Brain microvascular endothelial cell (primary cell): ENCODE results near the gene TMPRSS5.
A peak's percentile ranks its signal among the peaks of the same experiment; 100 is the strongest.

Experiments used
- DNase-seq: peaks from one replicate; pipeline ENCODE4 v3.0.0-alpha.2; 2020
- H3K27ac ChIP-seq: fragments of 250-450 bp; sonication (Bioruptor Pico); 2 replicates; pipeline ENCODE4 v1.5.1; 2020; ENCODE audit warnings: mild to moderate bottlenecking, moderate library complexity
- H3K27me3 ChIP-seq: fragments of 250-450 bp; sonication (Bioruptor Pico); replicated peaks from 2 replicates; pipeline ENCODE4 v1.5.1; 2020; ENCODE audit warnings: mild to moderate bottlenecking
- H3K36me3 ChIP-seq: fragments of 250-450 bp; sonication (Bioruptor Pico); replicated peaks from 2 replicates; pipeline ENCODE4 v1.5.1; 2020; ENCODE audit warnings: mild to moderate bottlenecking
- H3K4me3 ChIP-seq: 2 replicates; pipeline ENCODE4 v1.5.1; 2011; ENCODE audit warnings: low read depth, mild to moderate bottlenecking, control low read depth, low read length, moderate library complexity
- in situ Hi-C: cut with HindIII; loops from 2 replicates; pipeline ENCODE4 v1.10.0; 2017; ENCODE audit warnings: low sequenced_read_pairs, low pct_ligation_motif_present
- TF ChIP-seq, protein P1 (sequence below): IDR thresholded peaks from 2 replicates; pipeline ENCODE4 v1.5.1; 2011; ENCODE audit warnings: low read depth, mild to moderate bottlenecking, moderate library complexity, low read length, control low read depth, inconsistent platforms; ENCODE audit errors: missing control alignments

TMPRSS5 gene

DNA sequence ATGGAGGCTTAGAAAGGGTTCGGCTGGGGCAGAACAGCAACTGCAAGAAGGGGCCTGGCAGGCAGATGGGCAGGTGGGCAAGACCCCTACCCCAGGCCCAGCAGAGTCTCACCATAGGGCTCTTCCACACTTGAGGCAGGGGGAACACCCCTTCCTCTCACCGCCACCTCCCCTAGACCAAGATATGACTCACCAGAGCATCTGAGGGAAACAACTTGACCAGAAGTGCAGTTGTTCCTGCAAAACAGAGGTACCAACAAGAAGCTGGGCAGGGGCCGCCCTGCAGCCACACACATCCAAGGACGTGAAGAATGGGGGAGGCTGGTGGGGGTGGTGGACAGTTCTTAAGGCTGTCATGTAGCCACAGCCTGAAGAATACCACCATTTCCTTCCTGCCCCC lies 10.9 kb downstream of the TMPRSS5 start:
- no peak for DNase-seq
- Histone ChIP-seq H3K27me3 (no peaks in the 10 kb centered on the region), H3K27ac (no peak overlapping the region), H3K36me3 (no peaks in the 10 kb centered on the region), H3K4me3 (no peak overlapping the region)
- TF ChIP-seq, protein P1, sequence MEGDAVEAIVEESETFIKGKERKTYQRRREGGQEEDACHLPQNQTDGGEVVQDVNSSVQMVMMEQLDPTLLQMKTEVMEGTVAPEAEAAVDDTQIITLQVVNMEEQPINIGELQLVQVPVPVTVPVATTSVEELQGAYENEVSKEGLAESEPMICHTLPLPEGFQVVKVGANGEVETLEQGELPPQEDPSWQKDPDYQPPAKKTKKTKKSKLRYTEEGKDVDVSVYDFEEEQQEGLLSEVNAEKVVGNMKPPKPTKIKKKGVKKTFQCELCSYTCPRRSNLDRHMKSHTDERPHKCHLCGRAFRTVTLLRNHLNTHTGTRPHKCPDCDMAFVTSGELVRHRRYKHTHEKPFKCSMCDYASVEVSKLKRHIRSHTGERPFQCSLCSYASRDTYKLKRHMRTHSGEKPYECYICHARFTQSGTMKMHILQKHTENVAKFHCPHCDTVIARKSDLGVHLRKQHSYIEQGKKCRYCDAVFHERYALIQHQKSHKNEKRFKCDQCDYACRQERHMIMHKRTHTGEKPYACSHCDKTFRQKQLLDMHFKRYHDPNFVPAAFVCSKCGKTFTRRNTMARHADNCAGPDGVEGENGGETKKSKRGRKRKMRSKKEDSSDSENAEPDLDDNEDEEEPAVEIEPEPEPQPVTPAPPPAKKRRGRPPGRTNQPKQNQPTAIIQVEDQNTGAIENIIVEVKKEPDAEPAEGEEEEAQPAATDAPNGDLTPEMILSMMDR, result no peak
- in situ Hi-C loops, result no loop called here

DNA sequence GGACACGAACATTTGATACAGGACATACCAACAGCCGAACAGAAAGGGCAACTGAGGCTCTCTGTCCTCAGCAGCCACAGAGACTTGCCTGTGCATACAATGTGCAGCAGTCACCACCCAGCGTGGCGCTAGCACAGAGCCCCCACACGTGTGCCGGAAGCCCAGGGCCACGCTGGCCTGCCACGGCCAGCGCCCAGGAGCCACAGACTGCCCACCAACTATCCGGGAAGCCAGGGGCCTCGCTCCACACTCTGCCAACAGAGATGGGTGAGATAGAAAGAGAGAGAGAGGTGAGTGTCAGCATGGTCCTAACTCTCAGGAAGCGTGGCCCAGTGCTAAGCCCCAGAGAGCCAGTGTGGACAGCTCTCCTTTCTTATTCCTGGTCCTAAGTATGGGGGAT lies 11.7 kb downstream of the TMPRSS5 start:
- in situ Hi-C loops, result no loop called here
- Histone ChIP-seq H3K27ac (no peak overlapping the region), H3K27me3 (no peaks in the 10 kb centered on the region), H3K4me3 (no peak overlapping the region), H3K36me3 (no peaks in the 10 kb centered on the region)
- no peak for DNase-seq
- TF ChIP-seq, protein P1, result no peak

DNA sequence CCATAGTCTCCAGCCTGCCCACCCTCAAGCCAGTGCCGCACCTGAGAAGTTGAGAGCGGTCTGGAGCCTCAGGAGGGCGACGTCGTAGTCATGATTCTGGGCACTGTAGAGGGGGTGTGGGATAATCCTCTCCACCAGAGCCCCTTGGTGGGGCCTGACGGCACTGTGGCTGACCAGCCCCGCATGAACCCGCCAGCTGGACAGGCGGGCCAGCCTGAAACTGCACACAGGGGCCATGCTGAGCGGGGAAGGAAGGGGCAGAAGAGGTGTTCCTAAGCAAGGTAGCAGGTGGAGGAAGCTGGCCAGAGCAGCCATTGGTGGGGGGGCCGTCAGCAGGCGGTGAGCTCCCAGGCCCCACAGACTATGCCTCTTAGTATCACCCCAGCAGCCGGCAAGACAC lies 13.1 kb downstream of the TMPRSS5 start:
- no peak overlapping the region for H3K27ac ChIP-seq
- no peak overlapping the region for H3K4me3 ChIP-seq
- no peaks in the 10 kb centered on the region for H3K27me3 ChIP-seq
- TF ChIP-seq, protein P1, result no peak
- no peak for DNase-seq
- no peaks in the 10 kb centered on the region for H3K36me3 ChIP-seq
- in situ Hi-C loops, result no loop called here

DNA sequence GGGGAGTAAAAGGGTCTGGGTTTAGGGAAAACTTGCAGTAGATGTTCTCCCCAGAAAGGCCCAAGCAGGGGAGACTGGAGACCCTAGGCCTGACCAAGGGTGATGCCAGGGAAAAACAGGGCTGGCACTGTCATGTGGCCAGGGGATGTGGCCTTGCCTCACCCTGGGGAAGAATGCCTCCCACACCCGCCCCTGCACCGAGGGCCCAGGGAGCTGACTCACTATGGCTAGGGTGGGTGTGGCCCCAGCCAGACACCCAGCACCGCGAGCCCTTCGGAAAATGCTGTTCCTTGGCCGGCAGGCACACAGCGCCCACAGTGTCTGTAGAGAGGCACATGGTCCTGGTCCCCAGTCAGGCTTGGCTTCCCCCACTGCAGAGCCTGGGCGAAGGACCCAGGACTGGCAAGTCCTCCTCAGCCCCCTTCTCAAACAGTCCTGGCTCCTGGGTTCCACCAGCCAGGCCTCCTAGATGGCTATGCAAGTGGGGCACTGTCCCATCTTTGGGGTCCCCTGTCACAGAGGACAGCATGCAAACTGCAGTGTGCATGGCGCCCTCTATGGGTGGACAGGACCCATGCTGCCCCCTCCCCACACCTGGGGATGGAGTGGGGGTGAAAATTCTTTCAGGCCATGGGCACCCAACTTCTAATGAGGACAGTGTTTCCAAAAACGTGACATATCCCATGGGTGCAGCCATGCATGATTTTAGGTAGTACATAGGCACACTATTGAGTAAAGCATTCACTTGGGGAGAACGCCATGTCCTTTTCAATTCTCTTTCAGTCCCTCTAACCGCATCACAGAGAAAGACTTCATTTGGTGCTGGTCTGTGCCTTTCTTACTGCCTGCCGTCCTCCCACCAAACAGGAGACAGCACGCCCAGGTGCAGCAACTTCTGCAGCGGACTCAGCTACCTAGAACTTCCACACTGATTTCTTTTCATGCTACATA lies 15.2 kb downstream of the TMPRSS5 start:
- peak; percentile 69 for DNase-seq
- in situ Hi-C loops, result no loop called here
- no peak overlapping the region for H3K27ac ChIP-seq

DNA sequence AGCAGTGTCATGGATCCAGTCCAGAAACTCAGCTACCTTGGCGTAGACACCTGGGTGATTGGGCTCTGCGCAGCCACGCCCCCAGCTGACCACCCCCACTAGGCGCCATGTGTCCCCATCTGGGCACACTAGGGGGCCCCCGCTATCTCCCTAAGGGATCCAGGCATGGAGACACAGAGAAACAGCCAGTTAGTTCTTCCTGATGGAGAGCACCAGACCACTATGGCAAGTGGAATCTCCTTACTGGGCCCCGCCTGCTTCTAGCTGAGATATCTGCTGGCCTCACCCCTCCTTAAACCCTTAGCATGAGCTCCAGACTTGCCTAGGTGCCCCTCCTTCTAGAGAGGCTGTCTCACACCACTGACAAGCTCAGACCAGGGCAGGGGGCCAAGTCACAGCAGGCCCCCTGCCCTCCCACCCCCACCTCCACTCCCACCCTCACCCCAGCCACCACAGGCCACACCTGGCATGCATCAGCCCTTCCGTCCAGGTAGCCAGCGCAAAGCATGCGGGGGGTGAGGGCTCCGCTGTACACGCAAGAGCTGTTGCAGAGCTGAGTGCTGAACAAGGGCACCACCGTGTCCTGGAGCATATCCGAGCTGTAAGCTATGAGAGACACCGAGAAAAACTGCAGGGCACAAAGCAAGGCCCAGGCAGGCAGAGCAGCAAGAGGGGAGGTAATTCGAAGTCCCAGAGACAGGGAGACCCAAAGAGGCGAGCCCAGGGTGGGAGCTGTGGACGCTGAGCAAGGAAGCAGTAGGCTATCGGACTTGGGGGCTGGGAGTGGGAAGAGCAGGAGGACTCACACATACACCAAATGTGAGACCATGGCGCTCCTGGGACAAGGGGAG lies 16.1 kb downstream of the TMPRSS5 start:
- Histone ChIP-seq H3K27ac (no peak overlapping the region), H3K36me3 (no peaks in the 10 kb centered on the region), H3K4me3 (no peak overlapping the region), H3K27me3 (no peaks in the 10 kb centered on the region)
- in situ Hi-C loops, result no loop called here
- TF ChIP-seq, protein P1, result no peak
- no peak for DNase-seq

More for the DNA sequence above, 15.2 kb downstream of the TMPRSS5 start:
- H3K36me3 ChIP-seq, result no peaks in the 10 kb centered on the region
- H3K27me3 ChIP-seq, result no peaks in the 10 kb centered on the region
- TF ChIP-seq, protein P1, result peak; percentile 59
- no peak overlapping the region for H3K4me3 ChIP-seq
